ENCODE measurements around the gene CHIC2.

The CHIC2 gene

DNA sequence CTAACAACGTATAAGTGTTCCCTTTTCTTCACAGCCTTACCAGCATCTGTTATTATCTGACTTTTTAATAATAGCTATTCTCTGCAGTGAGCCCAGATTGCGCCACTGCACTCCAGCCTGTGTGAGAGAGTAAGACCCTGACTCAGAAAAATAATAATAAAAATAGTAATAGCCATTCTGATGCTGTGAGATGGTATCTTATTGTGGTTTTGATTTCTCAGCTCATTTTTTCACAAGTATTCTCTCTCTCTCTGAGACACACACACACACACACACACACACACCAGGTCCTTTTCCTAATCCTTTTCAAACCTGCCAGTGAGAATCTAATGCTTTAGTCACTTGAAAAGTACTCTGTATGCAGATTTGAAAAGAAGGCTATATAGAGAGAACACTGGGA is 89.8 kb downstream of the CHIC2 start:
- TF ChIP-seq GATA2 (IDR thresholded peaks at IDR 0.05; ENCODE audit: low read depth, low read length) (no peak), GATA3 (IDR thresholded peaks at IDR 0.05; ENCODE audit: low read depth, low read length) (no peak)

DNA sequence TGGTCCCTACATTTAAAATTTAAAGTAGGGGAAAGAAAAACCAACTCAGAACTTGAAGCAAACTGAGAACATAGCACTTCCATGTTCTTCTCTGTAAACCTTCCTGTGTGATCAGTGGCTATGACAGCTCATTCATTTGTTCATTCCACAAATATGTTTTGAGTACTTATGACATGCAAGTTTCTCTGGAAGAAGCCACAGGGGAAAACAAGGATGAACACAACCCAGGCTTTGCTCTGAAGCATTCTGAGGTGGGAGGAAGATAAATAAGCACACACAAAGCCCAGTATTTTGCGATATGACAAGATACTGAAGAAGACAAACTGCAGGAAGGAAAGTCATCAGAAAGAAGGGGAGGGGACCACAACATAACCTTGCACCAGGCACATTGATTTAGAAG is 96.4 kb downstream of the CHIC2 start:
- TF ChIP-seq GATA3 (IDR thresholded peaks at IDR 0.05; ENCODE audit: low read depth, low read length) (no peak), GATA2 (IDR thresholded peaks at IDR 0.05; ENCODE audit: low read depth, low read length) (no peak)

DNA sequence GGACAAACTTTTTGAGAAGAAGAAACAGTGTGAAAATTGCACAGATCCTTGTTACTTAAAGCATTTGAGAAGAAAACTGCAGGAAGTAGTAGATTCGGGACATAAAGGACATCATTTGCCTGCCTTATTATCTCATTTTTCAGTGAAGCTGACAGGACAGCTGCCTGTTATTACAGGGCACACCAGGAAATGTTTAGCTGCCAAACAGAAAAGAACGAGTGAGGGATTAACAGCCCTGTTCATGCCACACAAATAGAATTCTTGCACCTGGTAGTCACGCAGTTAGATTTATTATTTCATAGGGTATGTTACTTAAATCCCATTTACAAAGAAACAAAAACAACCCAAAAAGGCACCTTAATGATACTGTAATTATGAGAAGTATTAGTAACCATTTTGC is 100.6 kb downstream of the CHIC2 start:
- TF ChIP-seq GATA3 (IDR thresholded peaks at IDR 0.05; ENCODE audit: low read depth, low read length): no peak
- no peak for TF ChIP-seq GATA2 (IDR thresholded peaks at IDR 0.05; ENCODE audit: low read depth, low read length)

DNA sequence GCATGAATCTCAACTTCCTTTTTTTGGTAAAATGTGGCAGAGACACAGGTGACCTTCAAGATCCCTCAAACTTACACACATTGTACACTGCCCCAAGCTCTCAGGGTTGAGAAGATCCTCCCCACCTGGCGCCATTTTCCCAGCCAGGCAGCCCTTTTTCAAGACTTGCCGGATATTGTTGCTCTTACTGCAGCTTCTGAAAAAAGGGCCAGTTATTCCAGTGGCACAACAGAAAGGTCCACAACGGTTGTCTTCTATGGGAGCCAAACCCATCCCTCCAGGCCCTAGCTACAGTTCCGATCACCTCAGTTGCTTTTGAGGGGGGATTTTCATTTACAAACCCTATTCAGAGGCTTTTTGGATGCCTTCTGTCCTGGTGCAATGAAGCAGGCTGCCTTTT is 101.1 kb downstream of the CHIC2 start:
- TF ChIP-seq GATA2 (IDR thresholded peaks at IDR 0.05; ENCODE audit: low read depth, low read length): no peak

DNA sequence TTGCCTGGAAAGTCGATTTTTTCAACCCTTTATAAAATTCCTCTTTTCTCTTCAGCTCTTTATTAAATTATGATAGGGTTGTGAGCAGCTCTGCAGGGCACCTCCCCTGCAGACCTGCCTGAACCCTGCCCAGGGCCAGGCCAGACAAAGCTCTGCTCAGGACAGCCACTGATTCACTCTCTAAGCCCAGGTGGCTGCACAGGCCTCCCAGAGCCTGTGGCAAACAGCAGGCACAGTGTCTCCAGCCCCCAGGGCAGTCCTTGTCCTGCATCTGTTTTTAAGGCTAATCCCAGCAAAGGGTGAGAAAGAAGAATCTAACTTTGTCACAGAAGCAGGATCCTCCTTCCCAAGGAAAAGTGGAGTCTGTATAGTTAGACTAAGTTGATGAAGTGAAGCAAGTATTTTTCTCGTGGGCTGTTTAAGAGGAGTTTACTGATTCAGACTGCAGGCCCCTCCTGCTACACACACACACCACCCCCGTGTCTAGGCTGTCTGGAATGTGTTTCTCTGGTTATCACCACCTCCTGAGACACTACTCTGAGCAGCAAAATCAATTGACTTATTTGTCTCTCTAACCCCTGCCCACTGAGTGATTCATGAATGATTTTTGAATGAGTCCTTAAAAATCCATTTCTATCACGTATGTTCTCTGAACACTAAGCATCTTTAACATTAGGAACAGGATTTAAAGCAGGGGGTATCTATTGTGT is 101.7 kb downstream of the CHIC2 start:
- TF ChIP-seq GATA2 (IDR thresholded peaks at IDR 0.05; ENCODE audit: low read depth, low read length) (no peak), GATA3 (IDR thresholded peaks at IDR 0.05; ENCODE audit: low read depth, low read length) (no peak)

DNA sequence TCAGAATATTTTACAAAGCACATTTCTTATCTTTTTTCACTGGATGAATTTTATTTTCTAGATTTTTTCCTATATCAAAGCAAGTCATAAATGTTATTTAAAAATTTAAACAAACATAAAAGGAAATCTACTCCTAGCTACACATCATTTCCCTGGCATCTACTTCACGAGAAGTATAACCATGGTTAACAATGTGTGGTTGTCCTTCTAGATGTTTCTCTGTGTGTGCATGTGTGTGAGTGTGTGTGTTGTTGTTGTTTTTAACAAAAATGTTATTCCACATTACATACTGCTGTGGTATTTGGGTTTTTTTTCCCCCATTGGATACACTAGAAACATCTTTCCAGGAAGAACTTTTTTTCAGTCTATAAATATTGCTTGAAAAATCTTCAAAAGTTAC is 103.1 kb downstream of the CHIC2 start:
- TF ChIP-seq GATA2 (IDR thresholded peaks at IDR 0.05; ENCODE audit: low read depth, low read length) (no peak), GATA3 (IDR thresholded peaks at IDR 0.05; ENCODE audit: low read depth, low read length) (no peak)

DNA sequence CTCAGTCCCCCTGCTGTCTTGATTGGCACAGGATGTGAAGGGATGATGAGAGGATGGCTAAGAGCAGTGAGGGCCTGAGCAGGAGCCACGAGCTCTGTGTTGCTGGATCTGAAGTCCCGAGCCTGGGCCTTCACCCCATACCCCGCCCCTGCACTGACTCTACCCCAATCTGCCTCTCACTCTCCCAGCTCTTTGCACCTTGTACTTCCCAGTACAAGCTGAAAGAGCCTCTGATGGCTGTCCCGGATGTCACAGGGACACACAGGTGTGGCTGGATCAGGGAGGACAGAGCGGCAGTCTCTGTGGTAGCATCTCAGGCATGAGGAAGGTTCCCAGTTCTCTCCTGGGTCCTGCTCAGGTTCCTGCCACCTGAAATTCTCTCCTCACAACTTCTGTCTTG is 103.6 kb downstream of the CHIC2 start:
- no peak for TF ChIP-seq GATA2 (IDR thresholded peaks at IDR 0.05; ENCODE audit: low read depth, low read length)
- no peak for TF ChIP-seq GATA3 (IDR thresholded peaks at IDR 0.05; ENCODE audit: low read depth, low read length)

Measured in SH-SY5Y (cell line).